K562 (cell line): Measurements from ENCODE around the gene AXIN2. TPM values are rescaled to one million over a fixed set of nuclear protein-coding genes. Genes with fewer than 3 reads are reported as not detected.

ENCODE experiments used
- ATAC-seq: fragments of 200-7000 bp; cut with Tn5 transposase; 3 replicates; pipeline ENCODE4 v1.9.1; 2020; ENCODE audit warnings: moderate library complexity
- BruUV-seq: library from RNA; stranded (reverse); fragments of 400-500 nt; replicated peaks from 2 replicates; lab custom pipeline; 2021; lab: Mats Ljungman, UMichigan
- CTCF ChIA-PET: fragments of 300-600 bp; formaldehyde crosslinking; extraction: SDS; loops from one replicate; lab custom pipeline; 2021; ENCODE audit warnings: low intra/inter-chr PET ratio; lab: Yijun Ruan, JAX
- POLR2A ChIA-PET: fragments of 300-600, 350-650 bp; sonication (Branson Sonifier 250); formaldehyde crosslinking; extraction: SDS; loops from one replicate; lab custom pipeline; 2021; ENCODE audit warnings: antibody characterized with exemption, inconsistent platforms; lab: Yijun Ruan, JAX
- DNase-seq, 4 experiments: peaks; one replicate each; pipeline versions ENCODE4 v3.0.0 to v3.0.0-alpha.2; 2011 to 2018; ENCODE audit warnings: low spot score in 3 of 4, mixed read lengths in 3 of 4; ENCODE audit errors: extremely low read depth in 1 of 4
- FAIRE-seq: peaks from 2 replicates; lab custom pipeline; 2011; peaks lifted over from hg19 to GRCh38; lab: Jason Lieb, UNC
- H2AFZ ChIP-seq: 2 replicates; pipeline ENCODE4 v1.6.0; 2011; ENCODE audit warnings: low read depth, low read length, control low read depth, inconsistent platforms
- H3K27ac ChIP-seq: fragments of 200-600 bp; 3 replicates; pipeline ENCODE4 v1.8.0; 2011; ENCODE audit warnings: low read depth, mild to moderate bottlenecking, control low read depth, inconsistent platforms, low read length, moderate library complexity, mixed read lengths; ENCODE audit errors: extremely low read depth
- H3K27me3 ChIP-seq, 2 experiments: fragments of 300-600 bp in 1 of 2; 2 replicates in 1 of 2; 3 replicates in 1 of 2; pipeline versions ENCODE4 v1.6.0 to v1.8.0; 2011; ENCODE audit warnings: inconsistent platforms in 2 of 2, low read length in 2 of 2, mild to moderate bottlenecking in 1 of 2, mixed read lengths in 1 of 2, moderate library complexity in 1 of 2; ENCODE audit not compliant: control insufficient read depth in 2 of 2, insufficient read depth in 2 of 2
- H3K36me3 ChIP-seq: fragments of 300-600 bp; 3 replicates; pipeline ENCODE4 v1.8.0; 2011; ENCODE audit warnings: mild to moderate bottlenecking, low read length, inconsistent platforms; ENCODE audit not compliant: control insufficient read depth, insufficient read depth
- H3K4me1 ChIP-seq, 2 experiments: fragments of 200-600 bp in 1 of 2; replicated peaks in 1 of 2; 2 replicates in 1 of 2; 3 replicates in 1 of 2; pipeline versions ENCODE4 v1.5.1 to v1.8.0; 2011; ENCODE audit warnings: inconsistent platforms in 2 of 2, low read length in 2 of 2, mild to moderate bottlenecking in 1 of 2, mixed read lengths in 1 of 2, moderate library complexity in 1 of 2; ENCODE audit not compliant: control insufficient read depth in 2 of 2, insufficient read depth in 2 of 2
- H3K4me2 ChIP-seq: 2 replicates; pipeline ENCODE4 v1.6.1; 2011; ENCODE audit warnings: low read length, control low read depth, inconsistent platforms, mixed read lengths; ENCODE audit not compliant: insufficient read depth
- H3K4me3 ChIP-seq: fragments of 200-600 bp; sonication (generic), shearing (Covaris generic); 2 replicates; pipeline ENCODE4 v1.5.1; 2016; ENCODE audit warnings: control low read depth, inconsistent platforms
- H3K79me2 ChIP-seq: fragments of 200-600 bp; 3 replicates; pipeline ENCODE4 v1.8.0; 2011; ENCODE audit warnings: low read length, inconsistent platforms; ENCODE audit not compliant: control insufficient read depth, insufficient read depth
- H3K9ac ChIP-seq, 2 experiments: 2 replicates each; pipeline versions ENCODE4 v1.6.0 to v1.6.1; 2011; ENCODE audit warnings: low read depth in 2 of 2, low read length in 2 of 2, control low read depth in 1 of 2, inconsistent platforms in 1 of 2, mild to moderate bottlenecking in 1 of 2, mixed read lengths in 1 of 2; ENCODE audit not compliant: insufficient read depth in 1 of 2
- H3K9me1 ChIP-seq: one replicate; pipeline ENCODE4 v1.6.0; 2011; ENCODE audit warnings: inconsistent platforms, mild to moderate bottlenecking, low read length, moderate library complexity; ENCODE audit not compliant: control insufficient read depth, insufficient read depth
- H3K9me3 ChIP-seq: replicated peaks from 2 replicates; pipeline ENCODE4 v1.5.1; 2011; ENCODE audit warnings: low read depth, low read length, inconsistent platforms; ENCODE audit not compliant: control insufficient read depth, insufficient read depth
- H4K20me1 ChIP-seq: replicated peaks from 2 replicates; pipeline ENCODE4 v1.6.1; 2011; ENCODE audit warnings: low read length, inconsistent platforms, mixed read lengths; ENCODE audit not compliant: control insufficient read depth, insufficient read depth
- CBFB ChIP-seq: sonication (generic); formaldehyde crosslinking; IDR thresholded peaks from 2 replicates; pipeline ENCODE4 v1.4.0; 2020; ENCODE audit warnings: mild to moderate bottlenecking, missing genetic modification reagents
- HDAC3 ChIP-seq: fragments of 450-650 bp; IDR thresholded peaks from 2 replicates; pipeline ENCODE4 v1.6.1; 2018; ENCODE audit warnings: borderline replicate concordance, mild to moderate bottlenecking, moderate library complexity; ENCODE audit not compliant: partially characterized antibody
- KHSRP ChIP-seq: fragments of 450-650 bp; IDR thresholded peaks from 2 replicates; pipeline ENCODE4 v1.6.1; 2017
- PTRF ChIP-seq: fragments of 450-650 bp; IDR thresholded peaks from 2 replicates; pipeline ENCODE4 v1.6.1; 2016; ENCODE audit warnings: mild to moderate bottlenecking, missing genetic modification characterization, missing compliant biosample characterization
- ZFPM2 ChIP-seq: fragments of 250-450 bp; sonication (Bioruptor Pico); IDR thresholded peaks from 2 replicates; pipeline ENCODE4 v1.5.1; 2022; ENCODE audit warnings: mild to moderate bottlenecking
- ZNF175 ChIP-seq: fragments of 200-800 bp; sonication (Bioruptor generic); IDR thresholded peaks from 2 replicates; pipeline ENCODE4 v1.6.1; 2016; ENCODE audit warnings: low read depth, mild to moderate bottlenecking, missing genetic modification characterization, missing compliant biosample characterization
- ZNF518B ChIP-seq: fragments of 250-450 bp; sonication (Bioruptor Pico); IDR thresholded peaks from 2 replicates; pipeline ENCODE4 v1.5.0; 2021; ENCODE audit warnings: mild to moderate bottlenecking, moderate library complexity
- ZNF57 ChIP-seq: fragments of 450-650 bp; formaldehyde crosslinking; IDR thresholded peaks from 2 replicates; pipeline ENCODE4 v1.4.0; 2020; ENCODE audit warnings: mild to moderate bottlenecking, moderate library complexity
- WGBS: fragments of 100-300 bp; shearing (Covaris generic); methylation state at CpG from one replicate; pipeline ENCODE4 v1.1.6; 2016; ENCODE audit warnings: low coverage, mixed read lengths; ENCODE audit not compliant: insufficient coverage; ENCODE audit errors: missing lambda C conversion rate; 5-methylcytosine and 5-hydroxymethylcytosine counted together
- in situ Hi-C: fragments of 300-500 bp; cut with MboI; formaldehyde crosslinking; loops from 4 replicates; pipeline ENCODE4 v1.15.0; 2018; ENCODE audit warnings: inconsistent platforms, mixed read lengths
- intact Hi-C: fragments of 100-400 bp; cut with micrococcal nuclease; formaldehyde crosslinking; loops from 2 replicates; pipeline ENCODE4 v1.14.2; 2022
- polyA plus RNA-seq, 8 experiments: library from polyadenylated mRNA; depleted of rRNA in 4 of 8; stranded (reverse) in 5 of 8; unstranded in 3 of 8; fragments of >200 nt; fragmentation: Nextera tagmentation in 2 of 8; fragmentation: Illumina TruSeq in 1 of 8; extraction: Ambion mirVana in 2 of 8; extraction: Trizol in 1 of 8; gene quantifications; 2 replicates each; pipeline versions ENCODE4 v1.2.1 to v1.2.3, GENCODE V29; 2011 to 2014; ENCODE audit warnings: inconsistent platforms in 1 of 8, missing spikeins in 1 of 8
- total RNA-seq, 7 experiments: library from RNA; depleted of rRNA in 6 of 7; stranded (reverse); fragments of >200 nt in 6 of 7; fragmentation: Illumina TruSeq in 2 of 7; extraction: Trizol in 2 of 7; gene quantifications; 2 replicates each; pipeline versions ENCODE4 v1.2.1 to v1.2.3, GENCODE V29; 2011 to 2021; ENCODE audit warnings: low replicate concordance in 1 of 7
- TF ChIP-seq, protein P1 (sequence below): fragments of 250-450 bp; sonication (Bioruptor Pico); IDR thresholded peaks from 2 replicates; pipeline ENCODE4 v1.4.0; 2020; ENCODE audit warnings: borderline replicate concordance

AXIN2 gene
- total and polyA plus RNA-seq, 9 of the 15 experiments (the other 6 are each of a cell fraction or from before 2014, with no cell fraction given), result 0.21 to 3.3 (median 1.2) TPM

- no peaks in the 10 kb centered on the region; a peak in 3 of 5 replicates for H3K4me1 ChIP-seq
- no peak overlapping the region for H3K27ac ChIP-seq
- H3K4me3 ChIP-seq, result no peak overlapping the region
- no TSS peak for BruUV-seq
- H3K4me2 ChIP-seq, result no peak overlapping the region
- in situ Hi-C loops, result no loop called here
- no peaks in the 10 kb centered on the region for H3K36me3 ChIP-seq
- no peaks in the 10 kb centered on the region for H3K79me2 ChIP-seq
- peaks cover 5% of the 10 kb centered on the region for H3K9me1 ChIP-seq
- DNase-seq (no peak), FAIRE-seq (no peak), ATAC-seq (no peak)
- H3K27me3 ChIP-seq, result no peaks in the 10 kb centered on the region
- H4K20me1 ChIP-seq, result no peaks in the 10 kb centered on the region
- intact Hi-C loops, result no loop called here
- H3K9me3 ChIP-seq, result no peaks in the 10 kb centered on the region
- CTCF ChIA-PET, result no interaction called here
- no peak overlapping the region for H3K9ac ChIP-seq
- WGBS, result 22% methylated on average over 9 of the region's 9 CpGs
- POLR2A ChIA-PET, result no interaction called here
- H2AFZ ChIP-seq, result no peak overlapping the region
- TF ChIP-seq KHSRP (no peak), ZNF57 (CRISPR knock-in tag) (no peak), PTRF (tag) (no peak), CBFB (no peak), HDAC3 (no peak), ZNF518B (CRISPR knock-in tag) (no peak), ZFPM2 (CRISPR knock-in tag) (no peak), ZNF175 (no peak)
- TF ChIP-seq, protein P1, sequence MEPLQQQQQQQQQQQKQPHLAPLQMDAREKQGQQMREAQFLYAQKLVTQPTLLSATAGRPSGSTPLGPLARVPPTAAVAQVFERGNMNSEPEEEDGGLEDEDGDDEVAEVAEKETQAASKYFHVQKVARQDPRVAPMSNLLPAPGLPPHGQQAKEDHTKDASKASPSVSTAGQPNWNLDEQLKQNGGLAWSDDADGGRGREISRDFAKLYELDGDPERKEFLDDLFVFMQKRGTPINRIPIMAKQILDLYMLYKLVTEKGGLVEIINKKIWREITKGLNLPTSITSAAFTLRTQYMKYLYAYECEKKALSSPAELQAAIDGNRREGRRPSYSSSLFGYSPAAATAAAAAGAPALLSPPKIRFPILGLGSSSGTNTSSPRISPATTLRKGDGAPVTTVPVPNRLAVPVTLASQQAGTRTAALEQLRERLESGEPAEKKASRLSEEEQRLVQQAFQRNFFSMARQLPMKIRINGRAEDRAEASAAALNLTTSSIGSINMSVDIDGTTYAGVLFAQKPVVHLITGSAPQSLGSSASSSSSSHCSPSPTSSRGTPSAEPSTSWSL (CRISPR knock-in tag), result no peak
Observed at GRCh38 chr17:65551267-65552040, 10.0 kb downstream of the AXIN2 start.
